Tibial nerve (tissue), 4 donors: ENCODE data around the gene COASY. TPM values are rescaled to one million over a fixed set of nuclear protein-coding genes. Genes with fewer than 3 reads are reported as not detected.
"Not testable (repeated sequence)": the region's sequence is repeated elsewhere in the genome, so short reads cannot be mapped to it uniquely, and the experiment has no call there.

Experiments
- DNase-seq, 2 donors: peaks; one replicate each; pipeline ENCODE4 v3.0.0-alpha.2; 2019; ENCODE audit warnings: low spot score in 2 of 2
- H3K27ac ChIP-seq, 4 donors: fragments of 200-600 bp; sonication (generic) in 3 of 4; one replicate each; pipeline ENCODE4 v1.5.1; 2017 to 2019; ENCODE audit warnings: mild to moderate bottlenecking in 1 of 4
- H3K27me3 ChIP-seq, 2 donors: fragments of 200-600 bp; sonication (generic) in 1 of 2; one replicate each; pipeline versions ENCODE4 v1.5.1 to v1.6.0; 2017 to 2019
- H3K36me3 ChIP-seq, 3 donors: fragments of 200-600 bp; sonication (generic); one replicate each; pipeline ENCODE4 v1.5.1; 2018 to 2019
- H3K4me1 ChIP-seq, 4 donors: fragments of 200-600 bp; sonication (generic) in 3 of 4; one replicate each; pipeline ENCODE4 v1.5.1; 2017 to 2019
- H3K4me3 ChIP-seq, 4 donors: fragments of 200-600 bp; sonication (generic) in 3 of 4; one replicate each; pipeline ENCODE4 v1.5.1; 2017 to 2019; ENCODE audit warnings: mild to moderate bottlenecking in 1 of 4, moderate library complexity in 1 of 4
- H3K9me3 ChIP-seq, 4 donors: fragments of 200-600 bp; sonication (generic) in 3 of 4; one replicate each; pipeline ENCODE4 v1.5.1; 2017 to 2019
- EP300 ChIP-seq, 2 donors: sonication (generic); formaldehyde crosslinking; IDR thresholded peaks; one replicate each; pipeline ENCODE4 v1.6.1; 2017; ENCODE audit warnings: antibody characterized with exemption in 2 of 2, mild to moderate bottlenecking in 1 of 2
- POLR2A ChIP-seq, 2 donors: fragments of 450-650 bp; IDR thresholded peaks; one replicate each; pipeline ENCODE4 v1.6.1; 2017; ENCODE audit warnings: antibody characterized with exemption in 2 of 2, mild to moderate bottlenecking in 2 of 2, moderate library complexity in 2 of 2
- WGBS, 2 donors: methylation state at CpG; one replicate each; pipeline ENCODE4 v1.1.5; 2018; 5-methylcytosine and 5-hydroxymethylcytosine counted together
- total RNA-seq, 4 donors: library from RNA; depleted of rRNA; stranded (reverse); fragments of >200 nt; gene quantifications; one replicate each; pipeline ENCODE4 v1.1.0, GENCODE V29; 2016
- TF ChIP-seq, protein P1 (sequence below), 5 experiments: fragments of 200-600 bp in 3 of 5; fragments of 450-650 bp in 2 of 5; sonication (generic) in 3 of 5; IDR thresholded peaks; one replicate each; pipeline ENCODE4 v1.5.1; 2016 to 2019; ENCODE audit warnings: antibody characterized with exemption in 5 of 5, mild to moderate bottlenecking in 3 of 5, moderate library complexity in 2 of 5

COASY gene
- total RNA-seq, 4 donors from 2014 or later, result 22.9 to 33.9 (median 25.5) TPM

DNA sequence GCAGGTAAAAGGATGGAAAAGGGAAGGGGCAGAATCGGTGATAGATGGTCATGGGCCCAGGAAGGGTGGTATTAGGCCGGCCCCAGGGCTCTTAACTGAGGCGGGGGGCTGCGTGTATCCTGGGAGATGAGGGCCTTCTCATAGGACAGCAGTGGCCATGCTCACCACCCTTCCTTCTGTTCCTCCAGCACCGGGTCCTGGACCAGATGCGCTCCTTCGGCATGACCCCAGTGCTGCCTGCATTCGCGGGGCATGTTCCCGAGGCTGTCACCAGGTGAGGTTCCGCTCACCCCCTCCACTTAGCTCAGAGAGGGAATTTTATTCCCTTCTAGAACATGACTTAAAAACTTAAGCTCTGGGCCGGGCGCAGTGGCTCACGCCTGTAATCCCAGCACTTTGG, 23.5 kb upstream of the COASY start:
- no peaks in the 10 kb centered on the region for H3K27me3 ChIP-seq
- no peaks in the 10 kb centered on the region for H3K9me3 ChIP-seq
- no peak overlapping the region for H3K27ac ChIP-seq
- H3K4me3 ChIP-seq, result no peak overlapping the region
- TF ChIP-seq, protein P1, sequence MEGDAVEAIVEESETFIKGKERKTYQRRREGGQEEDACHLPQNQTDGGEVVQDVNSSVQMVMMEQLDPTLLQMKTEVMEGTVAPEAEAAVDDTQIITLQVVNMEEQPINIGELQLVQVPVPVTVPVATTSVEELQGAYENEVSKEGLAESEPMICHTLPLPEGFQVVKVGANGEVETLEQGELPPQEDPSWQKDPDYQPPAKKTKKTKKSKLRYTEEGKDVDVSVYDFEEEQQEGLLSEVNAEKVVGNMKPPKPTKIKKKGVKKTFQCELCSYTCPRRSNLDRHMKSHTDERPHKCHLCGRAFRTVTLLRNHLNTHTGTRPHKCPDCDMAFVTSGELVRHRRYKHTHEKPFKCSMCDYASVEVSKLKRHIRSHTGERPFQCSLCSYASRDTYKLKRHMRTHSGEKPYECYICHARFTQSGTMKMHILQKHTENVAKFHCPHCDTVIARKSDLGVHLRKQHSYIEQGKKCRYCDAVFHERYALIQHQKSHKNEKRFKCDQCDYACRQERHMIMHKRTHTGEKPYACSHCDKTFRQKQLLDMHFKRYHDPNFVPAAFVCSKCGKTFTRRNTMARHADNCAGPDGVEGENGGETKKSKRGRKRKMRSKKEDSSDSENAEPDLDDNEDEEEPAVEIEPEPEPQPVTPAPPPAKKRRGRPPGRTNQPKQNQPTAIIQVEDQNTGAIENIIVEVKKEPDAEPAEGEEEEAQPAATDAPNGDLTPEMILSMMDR (IDR thresholded peaks at IDR 0.05), result no peak
- TF ChIP-seq POLR2A (IDR thresholded peaks at IDR 0.05) (no peak), EP300 (IDR thresholded peaks at IDR 0.05) (no peak)
- no peak for DNase-seq
- peaks cover 3 to 28% (median 13%) of the 10 kb centered on the region in 4 donors for H3K4me1 ChIP-seq
- H3K36me3 ChIP-seq, result peaks cover 2 to 57% (median 9%) of the 10 kb centered on the region in 3 donors
- 95% methylated on average over 14 of the region's 14 CpGs for WGBS, 2 donors

DNA sequence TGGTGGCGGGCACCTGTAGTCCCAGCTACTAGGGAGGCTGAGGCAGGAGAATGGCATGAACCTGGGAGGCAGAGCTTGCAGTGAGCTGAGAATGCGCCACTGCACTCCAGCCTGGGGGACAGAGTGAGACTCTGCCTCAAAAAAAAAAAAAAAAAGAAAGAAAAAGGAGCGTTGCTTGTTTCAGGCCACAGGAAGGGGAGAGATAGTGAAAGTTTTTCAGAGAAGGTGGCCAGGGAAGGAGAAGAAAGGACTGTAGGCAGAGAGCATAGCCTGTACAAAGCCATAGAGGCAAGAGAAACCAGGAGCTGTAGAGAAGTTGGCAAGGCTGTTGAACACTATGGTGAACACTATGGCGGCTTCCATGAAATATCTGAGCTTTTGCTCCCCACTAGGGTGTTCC, 21.4 kb upstream of the COASY start:
- not testable (repeated sequence) for DNase-seq, H3K4me3 ChIP-seq, H3K27me3 ChIP-seq, H3K9me3 ChIP-seq, H3K27ac ChIP-seq
- H3K36me3 ChIP-seq, result peaks cover 2 to 75% (median 9%) of the 10 kb centered on the region in 3 donors
- WGBS, 2 donors, result 85 to 88% methylated on average over 4 of the region's 4 CpGs
- peaks cover 3 to 20% (median 10%) of the 10 kb centered on the region in 4 donors for H3K4me1 ChIP-seq

- Histone ChIP-seq H3K4me1 (peaks cover 3 to 18% (median 9%) of the 10 kb centered on the region in 4 donors), H3K9me3 (no peaks in the 10 kb centered on the region), H3K27me3 (no peaks in the 10 kb centered on the region), H3K4me3 (no peak overlapping the region), H3K36me3 (peaks cover 2 to 75% (median 9%) of the 10 kb centered on the region in 3 donors), H3K27ac (no peak overlapping the region)
- no peak for DNase-seq
- WGBS, 2 donors, result 75 to 86% methylated on average over 17 of the region's 17 CpGs
- TF ChIP-seq, protein P1 (IDR thresholded peaks at IDR 0.05), result no peak
- TF ChIP-seq EP300 (IDR thresholded peaks at IDR 0.05) (no peak), POLR2A (IDR thresholded peaks at IDR 0.05) (no peak)
These were observed 20.7 kb upstream of the COASY start for GRCh38 chr17:42541041-42541833.

DNA sequence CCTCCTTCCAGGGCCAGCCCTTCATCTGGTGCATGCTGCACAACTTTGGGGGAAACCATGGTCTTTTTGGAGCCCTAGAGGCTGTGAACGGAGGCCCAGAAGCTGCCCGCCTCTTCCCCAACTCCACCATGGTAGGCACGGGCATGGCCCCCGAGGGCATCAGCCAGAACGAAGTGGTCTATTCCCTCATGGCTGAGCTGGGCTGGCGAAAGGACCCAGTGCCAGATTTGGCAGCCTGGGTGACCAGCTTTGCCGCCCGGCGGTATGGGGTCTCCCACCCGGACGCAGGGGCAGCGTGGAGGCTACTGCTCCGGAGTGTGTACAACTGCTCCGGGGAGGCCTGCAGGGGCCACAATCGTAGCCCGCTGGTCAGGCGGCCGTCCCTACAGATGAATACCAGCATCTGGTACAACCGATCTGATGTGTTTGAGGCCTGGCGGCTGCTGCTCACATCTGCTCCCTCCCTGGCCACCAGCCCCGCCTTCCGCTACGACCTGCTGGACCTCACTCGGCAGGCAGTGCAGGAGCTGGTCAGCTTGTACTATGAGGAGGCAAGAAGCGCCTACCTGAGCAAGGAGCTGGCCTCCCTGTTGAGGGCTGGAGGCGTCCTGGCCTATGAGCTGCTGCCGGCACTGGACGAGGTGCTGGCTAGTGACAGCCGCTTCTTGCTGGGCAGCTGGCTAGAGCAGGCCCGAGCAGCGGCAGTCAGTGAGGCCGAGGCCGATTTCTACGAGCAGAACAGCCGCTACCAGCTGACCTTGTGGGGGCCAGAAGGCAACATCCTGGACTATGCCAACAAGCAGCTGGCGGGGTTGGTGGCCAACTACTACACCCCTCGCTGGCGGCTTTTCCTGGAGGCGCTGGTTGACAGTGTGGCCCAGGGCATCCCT, 18.5 kb upstream of the COASY start:
- TF ChIP-seq, protein P1 (IDR thresholded peaks at IDR 0.05), result no peak
- TF ChIP-seq POLR2A (IDR thresholded peaks at IDR 0.05), result no peak
- TF ChIP-seq EP300 (IDR thresholded peaks at IDR 0.05), result no peak
- WGBS, 2 donors, result 90 to 94% methylated on average over 12 to 38 of the region's 39 CpGs
- H3K36me3 ChIP-seq, result peaks cover 2 to 76% (median 9%) of the 10 kb centered on the region in 3 donors

DNA sequence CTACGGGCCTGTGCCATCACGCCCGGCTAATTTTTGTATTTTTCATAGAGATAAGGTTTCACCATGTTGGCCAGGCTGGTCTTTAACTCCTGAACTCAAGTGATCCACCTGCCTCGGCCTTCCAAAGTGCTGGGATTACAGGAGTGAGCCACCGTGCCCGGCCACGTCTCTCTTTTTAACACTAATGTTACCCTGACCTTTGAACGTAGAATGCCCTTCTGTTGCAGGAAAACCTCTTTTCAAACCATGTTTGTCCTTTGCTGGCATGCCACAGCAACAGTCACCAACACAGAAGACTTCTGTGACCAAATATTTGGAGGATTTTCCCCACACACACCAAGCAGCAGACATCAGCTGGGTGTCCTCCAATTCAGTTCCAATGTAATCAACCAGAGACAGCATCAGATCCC, 17.1 kb upstream of the COASY start:
- Histone ChIP-seq H3K27ac (no peak overlapping the region), H3K36me3 (peaks cover 0 to 63% (median 2%) of the 10 kb centered on the region in 3 donors), H3K4me3 (no peak overlapping the region), H3K9me3 (no peaks in the 10 kb centered on the region), H3K4me1 (peaks cover 0 to 14% (median 4%) of the 10 kb centered on the region in 4 donors), H3K27me3 (no peaks in the 10 kb centered on the region)
- 62 to 67% methylated on average over 8 of the region's 8 CpGs for WGBS, 2 donors
- TF ChIP-seq, protein P1 (IDR thresholded peaks at IDR 0.05), result no peak
- no peak for TF ChIP-seq POLR2A (IDR thresholded peaks at IDR 0.05)
- TF ChIP-seq EP300 (IDR thresholded peaks at IDR 0.05), result no peak
- DNase-seq, result no peak

More for the DNA sequence above, 18.5 kb upstream of the COASY start:
- no peak for DNase-seq
- no peak overlapping the region for H3K27ac ChIP-seq
- no peaks in the 10 kb centered on the region for H3K27me3 ChIP-seq
- no peak overlapping the region for H3K4me3 ChIP-seq
- peaks cover 0 to 9% (median 1%) of the 10 kb centered on the region in 4 donors for H3K4me1 ChIP-seq
- no peaks in the 10 kb centered on the region for H3K9me3 ChIP-seq

DNA sequence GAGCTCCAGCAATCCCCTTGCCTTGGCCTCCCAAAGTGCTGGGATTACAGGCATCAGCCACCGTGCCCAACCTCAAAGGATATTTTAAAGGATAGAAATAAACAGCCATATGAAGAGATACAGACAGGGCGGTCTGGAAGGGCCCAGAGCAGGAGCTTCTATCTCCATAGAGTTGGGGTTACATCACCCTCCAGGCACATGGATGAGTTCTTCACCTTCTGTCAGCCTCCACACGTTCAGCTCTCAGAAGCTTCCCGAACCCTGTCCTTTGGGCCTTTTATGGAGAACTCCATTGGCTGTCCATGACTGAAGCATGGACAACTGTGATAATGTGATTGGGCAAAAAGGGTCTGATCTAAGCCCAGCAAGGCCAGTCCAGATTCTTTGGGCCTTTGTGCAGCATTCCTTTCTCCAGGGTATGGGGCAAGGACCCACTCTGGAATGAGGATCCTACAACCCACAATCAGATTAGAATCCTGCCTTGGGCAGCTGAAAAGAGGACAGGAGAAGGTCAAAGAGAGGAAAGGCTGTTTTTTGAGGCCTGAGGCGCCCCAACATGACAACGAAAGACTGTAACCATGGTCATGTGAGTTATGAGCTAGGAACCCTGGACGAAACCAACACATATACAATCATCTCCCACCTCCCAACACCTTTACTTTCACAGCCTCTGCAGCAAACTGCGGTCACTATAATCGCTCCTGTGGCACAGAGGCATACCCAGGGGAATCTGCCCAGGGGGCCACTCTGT, 16.0 kb upstream of the COASY start:
- DNase-seq, H3K27me3 ChIP-seq, H3K4me3 ChIP-seq, H3K9me3 ChIP-seq, H3K27ac ChIP-seq: not testable (repeated sequence)
- Histone ChIP-seq H3K4me1 (peaks cover 0 to 14% (median 4%) of the 10 kb centered on the region in 4 donors), H3K36me3 (peaks cover 0 to 53% (median 2%) of the 10 kb centered on the region in 3 donors)
- 84 to 85% methylated on average over 9 of the region's 9 CpGs for WGBS, 2 donors
